Caco-2 (cell line): Measurements from ENCODE around the gene LDLR. TPM values are rescaled to one million over a fixed set of nuclear protein-coding genes. Genes with fewer than 3 reads are reported as not detected.
"Not testable (repeated sequence)": the region's sequence is repeated elsewhere in the genome, so short reads cannot be mapped to it uniquely, and the experiment has no call there.

ENCODE experiments used
- BruUV-seq: library from RNA; stranded (reverse); fragments of 400-500 nt; replicated peaks from 2 replicates; lab custom pipeline; 2021; lab: Mats Ljungman, UMichigan
- CTCF ChIA-PET: fragments of 300-600 bp; sonication (Branson Sonifier 250); formaldehyde crosslinking; loops from one replicate; lab custom pipeline; 2022; ENCODE audit warnings: antibody characterized with exemption; lab: Charles Lee
- POLR2A ChIA-PET: fragments of 300-600 bp; sonication (Branson Sonifier 250); formaldehyde crosslinking; loops from one replicate; lab custom pipeline; 2022; ENCODE audit warnings: antibody characterized with exemption; lab: Charles Lee
- DNase-seq, 2 experiments: peaks; one replicate each; pipeline versions ENCODE4 v3.0.0 to v3.0.0-alpha.2; 2020 to 2022
- H3K27me3 ChIP-seq: replicated peaks from 2 replicates; pipeline ENCODE4 v1.6.0; 2011; ENCODE audit warnings: low read length; ENCODE audit not compliant: control insufficient read depth, insufficient read depth
- H3K36me3 ChIP-seq: 2 replicates; pipeline ENCODE4 v1.5.1; 2011; ENCODE audit warnings: low read length; ENCODE audit not compliant: control insufficient read depth, insufficient read depth
- H3K4me1 ChIP-seq: fragments of 250-450 bp; sonication (Bioruptor Pico); 2 replicates; pipeline ENCODE4 v1.5.1; 2020; ENCODE audit warnings: mild to moderate bottlenecking
- H3K4me3 ChIP-seq: 2 replicates; pipeline ENCODE4 v1.5.1; 2011; ENCODE audit warnings: low read depth, mild to moderate bottlenecking, control low read depth, low read length
- H3K9me3 ChIP-seq: fragments of 250-450 bp; sonication (Bioruptor Pico); 2 replicates; pipeline ENCODE4 v1.5.1; 2020; ENCODE audit warnings: mild to moderate bottlenecking, moderate library complexity
- H3K27ac Mint-ChIP-seq: one replicate; pipeline ENCODE4 v1.8.0; 2022; ENCODE audit warnings: mixed read lengths; ENCODE audit not compliant: unreplicated experiment
- H3K27me3 Mint-ChIP-seq: one replicate; pipeline ENCODE4 v1.8.0; 2022; ENCODE audit warnings: mixed read lengths; ENCODE audit not compliant: insufficient read depth, unreplicated experiment
- H3K36me3 Mint-ChIP-seq: one replicate; pipeline ENCODE4 v1.8.0; 2022; ENCODE audit warnings: mild to moderate bottlenecking, mixed read lengths; ENCODE audit not compliant: insufficient read depth, unreplicated experiment
- H3K4me1 Mint-ChIP-seq: one replicate; pipeline ENCODE4 v1.8.0; 2022; ENCODE audit warnings: low read depth, mixed read lengths; ENCODE audit not compliant: unreplicated experiment
- H3K4me3 Mint-ChIP-seq: one replicate; pipeline ENCODE4 v1.8.0; 2022; ENCODE audit warnings: mild to moderate bottlenecking, moderate library complexity, mixed read lengths; ENCODE audit not compliant: unreplicated experiment
- H3K9me3 Mint-ChIP-seq: one replicate; pipeline ENCODE4 v1.8.0; 2022; ENCODE audit warnings: mixed read lengths; ENCODE audit not compliant: unreplicated experiment
- CTCF ChIP-seq, 2 experiments: fragments of 200-600 bp in 1 of 2; IDR thresholded peaks; 1 replicate in 1 of 2; 2 replicates in 1 of 2; pipeline versions ENCODE4 v1.5.1 to v1.8.0; 2011 to 2022; ENCODE audit warnings: antibody characterized with exemption in 1 of 2, control low read depth in 1 of 2, inconsistent platforms in 1 of 2, low read depth in 1 of 2, low read length in 1 of 2, mild to moderate bottlenecking in 1 of 2, moderate library complexity in 1 of 2; ENCODE audit not compliant: insufficient read depth in 1 of 2, severe bottlenecking in 1 of 2, unreplicated experiment in 1 of 2
- intact Hi-C: fragments of 100-400 bp; cut with micrococcal nuclease; formaldehyde crosslinking; loops from one replicate; pipeline ENCODE4 v1.10.0; 2022; ENCODE audit not compliant: unreplicated experiment
- total RNA-seq: library from RNA; stranded (reverse); gene quantifications from 2 replicates; pipeline ENCODE4 v1.2.3, GENCODE V29; 2022

Gene LDLR
- total RNA-seq, 1 experiment from 2014 or later: 68.9 TPM

DNA sequence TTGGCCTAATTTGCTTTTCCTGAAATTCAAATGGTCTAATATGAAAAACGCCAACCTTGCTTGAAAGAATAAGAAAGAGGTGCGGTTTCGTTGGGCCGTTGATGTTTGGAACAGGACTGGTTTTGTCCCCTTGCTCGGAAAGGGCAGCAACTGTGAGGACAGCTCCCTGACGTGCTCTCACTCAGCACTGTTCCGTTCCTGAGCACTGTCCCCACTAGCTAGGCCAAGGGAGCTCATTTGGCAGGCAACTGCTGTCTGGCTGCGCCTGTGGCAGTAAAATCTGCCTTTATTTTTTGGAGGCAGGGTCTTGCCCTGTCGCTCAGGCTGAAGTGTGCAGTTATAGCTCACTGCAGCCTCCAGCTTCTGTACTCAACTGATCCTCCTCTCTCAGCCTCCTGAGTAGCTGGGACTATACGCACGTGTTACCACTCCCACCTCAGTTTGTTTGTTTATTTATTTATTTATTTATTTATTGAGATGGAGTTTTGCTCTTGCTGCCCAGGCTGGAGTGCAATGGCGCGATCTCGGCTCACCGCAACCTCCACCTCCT is 4.5 kb downstream of the LDLR start:
- Histone ChIP-seq H3K27me3 (no peaks in the 10 kb centered on the region), H3K4me1 (peaks cover 39% of the 10 kb centered on the region), H3K36me3 (peaks cover 13% of the 10 kb centered on the region), H3K9me3 (no peaks in the 10 kb centered on the region), H3K4me3 (no peak overlapping the region)
- no peak for TF ChIP-seq CTCF (IDR thresholded peaks at IDR 0.05; ENCODE audit: insufficient read depth in 1 of 2, low read depth in 1 of 2, low read length in 1 of 2, severe bottlenecking in 1 of 2, unreplicated experiment in 1 of 2)
- CTCF ChIA-PET: no interaction called here
- peak overlapping the region; percentile 99 for H3K27ac Mint-ChIP-seq
- H3K9me3 Mint-ChIP-seq: no peaks in the 10 kb centered on the region
- intact Hi-C loops: loop anchor here (5.0 kb wide), 1 partner anchor 156 kb away; no protein-coding TSS in a partner anchor
- no TSS peak for BruUV-seq
- H3K4me1 Mint-ChIP-seq: peaks cover 9% of the 10 kb centered on the region
- POLR2A ChIA-PET: no interaction called here
- no peaks in the 10 kb centered on the region for H3K27me3 Mint-ChIP-seq
- no peak overlapping the region for H3K4me3 Mint-ChIP-seq
- H3K36me3 Mint-ChIP-seq: peaks cover 94% of the 10 kb centered on the region
- no peak for DNase-seq

GRCh38 chr19:11094520-11094894 is 5.2 kb downstream of the LDLR start:
- peaks cover 38% of the 10 kb centered on the region for H3K4me1 ChIP-seq

DNA sequence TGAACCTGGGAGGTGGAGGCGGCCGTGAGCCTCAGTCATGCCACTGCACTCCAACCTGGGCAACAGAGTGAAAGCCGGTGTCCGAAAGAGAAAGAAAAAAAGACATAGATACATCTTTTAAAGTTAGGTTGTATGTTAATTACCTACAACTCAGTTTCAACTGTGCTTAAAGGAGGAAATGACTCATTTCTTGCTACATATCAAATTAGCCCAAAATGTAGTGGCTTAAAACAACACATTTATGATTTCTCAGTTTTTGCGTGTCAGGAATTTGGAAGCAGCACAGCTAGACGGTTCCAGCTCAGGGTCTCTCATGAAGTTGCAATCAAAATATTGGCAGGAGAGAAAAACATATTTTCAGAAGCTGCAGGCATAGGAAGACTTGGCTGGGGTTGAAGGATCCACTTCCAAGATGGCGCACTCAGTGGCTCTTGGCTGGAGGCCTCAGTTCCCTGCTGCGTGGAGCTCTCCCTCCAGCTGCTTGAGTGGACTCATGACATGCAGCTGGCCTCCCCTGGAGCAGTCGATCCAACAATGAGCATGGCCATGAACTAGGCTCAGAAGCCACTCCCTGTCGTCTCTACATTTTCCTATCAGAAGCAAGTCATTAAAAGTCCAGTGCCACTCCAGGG is 7.1 kb downstream of the LDLR start:
- Mint-ChIP-seq H3K9me3 (no peaks in the 10 kb centered on the region), H3K4me1 (peaks cover 9% of the 10 kb centered on the region), H3K27ac (peak overlapping the region; percentile 42), H3K36me3 (peaks cover 96% of the 10 kb centered on the region), H3K4me3 (no peak overlapping the region), H3K27me3 (no peaks in the 10 kb centered on the region)
- Histone ChIP-seq H3K9me3 (no peaks in the 10 kb centered on the region), H3K36me3 (peaks cover 11% of the 10 kb centered on the region), H3K27me3 (no peaks in the 10 kb centered on the region), H3K4me3 (no peak overlapping the region), H3K4me1 (peaks cover 38% of the 10 kb centered on the region)
- no peak for DNase-seq
- no TSS peak for BruUV-seq
- ChIA-PET POLR2A (interaction anchor here (0.6 kb wide), 1 partner anchor 156 kb away, joined by 3 read pairs; no protein-coding TSS in a partner anchor), CTCF (no interaction called here)
- no peak for TF ChIP-seq CTCF (IDR thresholded peaks at IDR 0.05; ENCODE audit: insufficient read depth in 1 of 2, low read depth in 1 of 2, low read length in 1 of 2, severe bottlenecking in 1 of 2, unreplicated experiment in 1 of 2)
- intact Hi-C loops: no loop called here

More at GRCh38 chr19:11094520-11094894, 5.2 kb downstream of the LDLR start:
- no peaks in the 10 kb centered on the region for H3K27me3 ChIP-seq
- H3K4me3 ChIP-seq: no peak overlapping the region
- ChIA-PET CTCF (interaction anchor here (0.6 kb wide), 1 partner anchor 29 kb away, joined by 3 read pairs; no protein-coding TSS in a partner anchor), POLR2A (no interaction called here)
- BruUV-seq: no TSS peak
- peak overlapping the region; percentile 80 for H3K27ac Mint-ChIP-seq
- H3K4me1 Mint-ChIP-seq: peaks cover 9% of the 10 kb centered on the region
- H3K27me3 Mint-ChIP-seq: no peaks in the 10 kb centered on the region
- H3K9me3 ChIP-seq: no peaks in the 10 kb centered on the region
- H3K36me3 Mint-ChIP-seq: peaks cover 95% of the 10 kb centered on the region
- no peaks in the 10 kb centered on the region for H3K9me3 Mint-ChIP-seq
- intact Hi-C loops: loop anchor here (5.0 kb wide), 1 partner anchor 157 kb away; no protein-coding TSS in a partner anchor
- H3K4me3 Mint-ChIP-seq: peak overlapping the region; percentile 24
- DNase-seq: no peak
- TF ChIP-seq CTCF (IDR thresholded peaks at IDR 0.05; ENCODE audit: insufficient read depth in 1 of 2, low read depth in 1 of 2, low read length in 1 of 2, severe bottlenecking in 1 of 2, unreplicated experiment in 1 of 2): no peak
- peaks cover 13% of the 10 kb centered on the region for H3K36me3 ChIP-seq

- H3K4me1 Mint-ChIP-seq, H3K27ac Mint-ChIP-seq, CTCF ChIA-PET, H3K4me3 ChIP-seq, DNase-seq, H3K4me3 Mint-ChIP-seq, H3K27me3 Mint-ChIP-seq, POLR2A ChIA-PET, H3K27me3 ChIP-seq, H3K9me3 ChIP-seq, BruUV-seq, H3K9me3 Mint-ChIP-seq, intact Hi-C loops: not testable (repeated sequence)
- H3K36me3 Mint-ChIP-seq: peaks cover 96% of the 10 kb centered on the region
- peaks cover 13% of the 10 kb centered on the region for H3K36me3 ChIP-seq
- peaks cover 35% of the 10 kb centered on the region for H3K4me1 ChIP-seq
Observed at GRCh38 chr19:11097367-11097766, 8.1 kb downstream of the LDLR start.
